GM19035 (cell line): Measurements from ENCODE around the gene LPAR5.
"Not testable (repeated sequence)": the region's sequence is repeated elsewhere in the genome, so short reads cannot be mapped to it uniquely, and the experiment has no call there.

Source experiments
- ATAC-seq: cut with Tn5 transposase; IDR thresholded peaks from one replicate; pipeline ENCODE4 v1.9.1; 2021; ENCODE audit not compliant: unreplicated experiment

The LPAR5 gene

GRCh38 chr12:6607751-6608591, 27.8 kb downstream of the LPAR5 start:
- no peak for ATAC-seq

GRCh38 chr12:6606331-6607131, 29.2 kb downstream of the LPAR5 start:
- no peak for ATAC-seq

- no peak for ATAC-seq
These were observed 30.1 kb downstream of the LPAR5 start for GRCh38 chr12:6605421-6606330.

DNA sequence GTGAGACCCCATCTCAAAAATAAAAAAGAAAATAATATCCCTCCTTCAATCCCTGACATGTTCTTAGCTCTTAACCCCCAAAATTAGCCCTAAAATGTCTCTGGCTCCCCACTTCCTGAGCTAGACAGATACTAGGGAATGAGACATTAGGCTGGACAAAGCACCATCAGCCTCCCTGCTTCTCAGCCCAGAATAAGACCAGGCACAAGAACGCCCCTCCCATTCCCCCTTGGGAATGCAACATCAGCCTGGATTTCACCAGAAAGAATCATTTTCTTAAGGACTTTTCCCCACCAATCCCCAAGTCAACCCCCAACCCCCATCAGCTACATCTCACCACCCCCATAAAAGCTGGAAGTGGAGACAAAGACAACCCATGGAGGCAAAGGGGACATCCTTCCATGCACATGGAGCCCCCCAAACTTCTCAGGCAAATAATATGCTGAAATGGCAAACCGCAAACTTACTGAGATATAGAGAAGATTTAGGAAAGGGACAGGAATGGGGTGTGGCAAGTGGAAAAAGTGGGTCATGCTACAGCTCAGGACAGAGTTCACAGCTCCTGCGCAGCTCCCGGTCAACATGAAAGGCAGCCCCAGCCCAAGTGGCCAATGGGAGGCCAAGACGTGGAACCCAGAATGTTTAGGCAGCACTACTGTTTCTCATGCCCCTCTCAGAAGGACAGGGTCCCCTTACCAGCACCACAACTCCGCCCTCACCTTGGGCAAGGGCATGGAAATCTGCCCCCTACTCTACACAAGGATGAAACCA, 31.3 kb downstream of the LPAR5 start:
- ATAC-seq: no peak

DNA sequence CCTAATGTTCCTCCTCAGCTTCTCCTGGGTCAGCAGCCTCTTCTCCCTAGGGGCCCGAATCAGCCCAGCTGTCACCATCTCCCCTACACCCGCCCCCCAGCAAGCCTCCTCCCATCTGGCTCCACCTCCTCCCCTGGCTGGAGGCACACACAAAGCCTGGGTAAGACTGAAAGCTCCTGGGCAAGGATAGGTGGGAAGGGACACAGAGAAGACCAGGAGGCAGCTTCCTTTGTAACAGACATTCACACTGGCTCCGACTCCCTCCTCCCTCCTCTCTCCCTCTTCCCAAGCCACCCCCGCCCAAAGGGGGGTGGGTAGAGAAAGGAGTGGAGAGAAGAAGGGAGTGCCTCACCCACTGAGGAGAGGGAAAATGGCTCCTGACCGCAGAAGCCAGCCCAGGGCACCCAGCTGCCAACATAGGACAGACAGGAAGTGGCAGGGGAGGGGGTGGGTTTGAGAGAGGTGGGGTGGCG, 32.6 kb downstream of the LPAR5 start:
- no peak for ATAC-seq

DNA sequence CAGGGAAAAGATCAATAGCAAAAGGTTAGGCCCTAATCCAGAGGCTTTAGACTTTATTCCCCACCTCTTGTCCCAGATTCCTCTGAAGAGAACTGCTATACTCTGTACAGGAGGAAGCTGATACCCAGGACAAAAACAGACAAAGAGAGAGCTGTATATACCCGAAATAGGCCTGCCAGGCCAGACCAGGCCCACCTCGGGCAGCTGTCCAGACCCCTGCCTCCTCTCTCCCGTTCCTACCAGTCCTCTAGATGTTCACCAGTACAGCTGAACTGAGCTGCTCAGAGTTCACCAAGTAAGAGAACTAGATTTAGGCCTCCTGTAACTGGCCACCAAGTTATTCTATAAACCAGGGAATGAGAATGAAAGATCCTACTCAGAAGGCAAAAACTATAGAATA, 33.2 kb downstream of the LPAR5 start:
- no peak for ATAC-seq

DNA sequence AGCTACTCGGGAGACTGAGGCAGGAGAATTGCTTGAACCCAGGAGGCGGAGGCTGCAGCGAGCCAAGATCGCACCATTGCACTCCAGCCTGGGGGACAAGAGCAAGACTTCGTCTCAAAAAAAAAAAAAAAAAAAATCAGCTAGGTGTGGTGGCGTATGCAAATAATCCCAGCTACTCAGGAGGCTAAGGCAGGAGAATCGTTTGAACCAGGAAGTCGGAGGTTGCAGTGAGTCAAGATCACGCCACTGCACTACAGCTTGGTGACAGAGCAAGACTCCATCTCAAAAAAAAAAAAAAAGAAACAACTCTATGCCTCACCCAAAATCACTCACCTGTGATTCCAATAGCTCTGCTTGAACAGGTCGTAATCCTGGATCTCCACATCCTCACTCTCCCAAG, 40.1 kb downstream of the LPAR5 start:
- ATAC-seq: not testable (repeated sequence)

DNA sequence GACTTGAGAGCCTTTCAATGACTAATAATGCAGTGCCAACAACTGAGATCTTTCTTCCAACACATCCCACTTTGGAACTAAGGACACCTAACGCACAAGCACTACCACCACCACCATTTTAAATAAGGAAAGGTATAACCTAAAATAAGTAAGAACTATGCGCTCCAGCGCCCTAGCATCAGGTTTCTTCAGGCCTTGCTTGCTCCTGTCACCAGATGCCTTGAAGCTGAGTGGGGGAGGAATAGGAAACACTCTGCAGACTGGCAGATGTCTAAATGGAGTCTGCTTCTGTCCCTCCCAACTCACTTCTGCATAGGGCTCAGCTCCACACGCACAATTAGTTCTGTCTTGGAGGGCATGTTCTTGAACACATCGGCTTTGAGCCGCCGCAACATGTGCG, 43.7 kb downstream of the LPAR5 start:
- no peak for ATAC-seq

DNA sequence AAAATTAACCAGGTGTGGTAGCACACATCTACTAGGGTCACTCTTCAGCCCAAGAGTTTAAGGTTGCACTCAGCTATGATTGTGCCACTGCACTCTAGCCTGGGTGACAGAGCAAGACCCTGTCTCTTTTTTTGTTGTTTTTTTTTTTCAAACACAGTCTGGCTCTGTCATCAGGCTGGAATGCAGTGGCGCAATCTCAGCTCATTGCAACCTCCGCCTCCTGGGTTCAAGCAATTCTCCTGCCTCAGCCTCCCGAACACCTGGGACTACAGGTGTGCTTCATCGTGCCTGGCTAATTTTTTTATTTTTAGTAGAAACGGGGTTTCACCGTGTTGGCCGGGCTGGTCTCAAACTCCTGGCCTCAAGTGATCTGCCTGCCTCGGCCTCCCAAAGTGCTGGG, 49.2 kb downstream of the LPAR5 start:
- ATAC-seq: not testable (repeated sequence)

GRCh38 chr12:6584293-6584692, 51.5 kb downstream of the LPAR5 start:
- ATAC-seq: no peak

DNA sequence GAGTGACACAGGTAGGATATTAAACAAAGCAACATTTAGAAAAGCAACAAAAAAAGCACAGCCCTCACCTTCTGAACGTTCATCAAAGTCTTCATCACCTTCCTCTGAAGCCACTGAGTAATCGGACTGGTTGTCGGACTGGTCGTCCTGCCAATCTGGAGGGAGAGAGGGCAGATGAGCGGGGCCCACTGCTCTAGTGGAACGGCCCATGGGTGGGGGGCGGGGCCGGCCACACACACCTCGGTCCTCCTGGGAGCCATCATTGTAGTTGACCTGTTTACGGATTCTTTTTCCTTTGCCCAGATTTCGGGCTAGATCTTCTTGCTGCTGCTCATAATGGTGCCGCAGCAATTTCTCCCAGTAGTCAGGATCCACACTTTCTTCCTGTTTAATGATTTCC, 52.8 kb downstream of the LPAR5 start:
- ATAC-seq: no peak

- ATAC-seq: no peak
These were observed 53.6 kb downstream of the LPAR5 start for GRCh38 chr12:6582196-6582595.

DNA sequence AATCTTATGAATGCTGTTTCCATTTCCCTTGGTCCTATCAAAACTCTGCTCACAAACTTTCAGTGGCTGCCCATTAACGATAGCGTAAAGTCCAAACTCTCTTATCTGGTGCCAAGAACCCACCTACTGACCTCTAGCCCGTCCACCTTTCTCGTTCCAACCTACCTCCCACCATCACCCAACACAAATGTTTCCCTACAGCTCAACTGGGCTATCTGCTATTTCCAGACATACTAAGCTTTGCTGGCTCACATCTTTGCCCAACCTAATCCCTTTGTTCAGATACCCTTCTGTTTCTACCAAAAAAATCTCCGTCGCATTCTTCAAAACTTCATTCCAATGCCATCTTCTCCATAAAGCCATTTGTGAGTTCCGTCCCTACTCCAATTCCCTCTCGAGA, 60.1 kb downstream of the LPAR5 start:
- ATAC-seq: no peak

- no peak for ATAC-seq
These were observed 61.0 kb downstream of the LPAR5 start for GRCh38 chr12:6574576-6575295.

- ATAC-seq: no peak
These were observed 62.8 kb downstream of the LPAR5 start for GRCh38 chr12:6573001-6573400.

- ATAC-seq: no peak
These were observed 65.4 kb downstream of the LPAR5 start for GRCh38 chr12:6570264-6570887.

DNA sequence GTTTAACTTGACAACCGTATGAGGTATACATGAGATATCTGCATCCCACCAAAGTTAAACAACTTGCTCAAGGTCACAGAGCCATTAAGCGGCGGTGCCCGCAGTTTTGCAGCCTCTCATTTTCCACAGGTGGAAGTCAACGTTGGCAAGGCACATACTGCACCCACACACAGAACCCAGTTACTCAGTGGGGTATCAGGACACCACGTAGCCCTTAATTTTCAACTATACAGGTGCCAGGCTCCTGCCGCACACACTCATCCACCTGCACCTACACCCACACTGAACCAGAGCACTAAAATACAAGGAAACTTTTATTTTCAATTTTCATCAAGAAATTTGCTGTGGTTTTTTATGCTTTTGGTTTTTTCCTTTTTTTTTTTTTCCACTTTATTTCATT, 66.0 kb downstream of the LPAR5 start:
- no peak for ATAC-seq

DNA sequence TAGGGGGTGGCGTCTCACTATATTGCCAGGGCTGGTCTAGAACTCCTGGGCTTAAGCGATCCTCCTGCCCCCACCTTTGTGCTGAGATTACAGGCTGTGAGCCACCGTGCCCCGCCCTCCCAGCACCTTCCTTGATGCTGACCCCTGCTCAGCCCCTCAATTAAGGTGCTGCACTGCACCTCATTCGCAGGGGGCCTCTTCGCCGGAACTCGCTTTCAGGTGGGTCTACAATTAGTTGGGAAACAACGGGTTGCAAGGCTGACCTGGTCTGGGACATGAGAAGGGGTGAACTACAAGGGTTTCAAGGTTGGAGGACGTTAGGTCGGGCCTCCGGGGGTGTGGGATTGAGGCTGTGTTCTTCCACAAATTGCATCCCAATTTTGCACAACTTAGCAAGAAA, 66.4 kb downstream of the LPAR5 start:
- ATAC-seq: no peak
